ENCODE measurements around the gene TBC1D9. TPM values are rescaled to one million over a fixed set of nuclear protein-coding genes. Genes with fewer than 3 reads are reported as not detected.
A peak's percentile ranks its signal among the peaks of the same experiment; 100 is the strongest.

The TBC1D9 gene
- total RNA-seq, 1 donor from 2014 or later = 42.6 TPM

DNA sequence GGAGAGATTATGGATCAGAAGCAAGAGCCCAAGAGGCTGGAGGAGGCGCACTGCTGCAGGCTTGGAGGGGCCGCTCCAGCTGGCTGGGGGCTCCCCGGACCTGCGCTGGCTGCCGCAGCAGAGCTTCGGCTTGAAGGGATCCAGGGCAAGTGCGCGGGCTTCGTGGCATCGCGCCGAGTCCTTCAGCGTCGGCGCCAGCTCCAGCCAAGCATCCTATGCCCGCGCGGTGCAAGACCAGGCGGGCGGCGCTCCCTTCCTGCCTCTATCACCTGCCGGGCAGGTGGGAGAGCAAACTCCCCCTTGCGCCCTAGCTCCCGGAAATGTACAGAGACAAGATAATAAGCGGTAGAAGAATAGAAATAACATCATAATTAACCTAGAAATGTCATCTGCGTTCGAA lies 176.9 kb downstream of the TBC1D9 start:
- Histone ChIP-seq H3K4me1 (no peaks in the 10 kb centered on the region), H3K9me3 (no peaks in the 10 kb centered on the region), H3K27ac (no peak overlapping the region), H3K4me3 (no peak overlapping the region), H3K36me3 (no peaks in the 10 kb centered on the region), H3K27me3 (ENCODE audit: low read depth) (peaks cover 16% of the 10 kb centered on the region)
- no peak for DNase-seq
- TF ChIP-seq, protein P1, sequence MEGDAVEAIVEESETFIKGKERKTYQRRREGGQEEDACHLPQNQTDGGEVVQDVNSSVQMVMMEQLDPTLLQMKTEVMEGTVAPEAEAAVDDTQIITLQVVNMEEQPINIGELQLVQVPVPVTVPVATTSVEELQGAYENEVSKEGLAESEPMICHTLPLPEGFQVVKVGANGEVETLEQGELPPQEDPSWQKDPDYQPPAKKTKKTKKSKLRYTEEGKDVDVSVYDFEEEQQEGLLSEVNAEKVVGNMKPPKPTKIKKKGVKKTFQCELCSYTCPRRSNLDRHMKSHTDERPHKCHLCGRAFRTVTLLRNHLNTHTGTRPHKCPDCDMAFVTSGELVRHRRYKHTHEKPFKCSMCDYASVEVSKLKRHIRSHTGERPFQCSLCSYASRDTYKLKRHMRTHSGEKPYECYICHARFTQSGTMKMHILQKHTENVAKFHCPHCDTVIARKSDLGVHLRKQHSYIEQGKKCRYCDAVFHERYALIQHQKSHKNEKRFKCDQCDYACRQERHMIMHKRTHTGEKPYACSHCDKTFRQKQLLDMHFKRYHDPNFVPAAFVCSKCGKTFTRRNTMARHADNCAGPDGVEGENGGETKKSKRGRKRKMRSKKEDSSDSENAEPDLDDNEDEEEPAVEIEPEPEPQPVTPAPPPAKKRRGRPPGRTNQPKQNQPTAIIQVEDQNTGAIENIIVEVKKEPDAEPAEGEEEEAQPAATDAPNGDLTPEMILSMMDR (IDR thresholded peaks at IDR 0.05) = no peak
- intact Hi-C loops (cut with DNase I) = no loop called here
- peak in 1 of 2 donors; percentile 27 for ATAC-seq

DNA sequence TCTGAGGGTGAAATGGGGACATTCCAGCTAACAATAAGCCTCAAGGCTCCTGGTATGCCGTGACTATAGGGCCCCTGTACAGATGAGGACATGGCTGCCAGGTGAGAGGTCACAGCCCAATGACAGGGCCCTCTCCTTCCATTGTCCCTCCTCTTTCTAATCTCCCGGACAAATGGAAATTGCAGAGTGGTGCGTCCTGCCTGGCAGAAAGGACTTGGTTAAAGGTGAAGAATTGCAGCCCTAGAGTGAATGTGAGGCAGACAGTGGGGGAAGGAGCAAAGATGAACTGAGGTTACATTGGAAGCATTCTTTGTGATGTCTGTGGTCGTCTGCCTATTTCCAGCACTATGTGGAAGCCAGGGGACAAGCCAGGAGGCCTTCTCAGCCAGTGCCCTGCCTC lies 180.7 kb downstream of the TBC1D9 start:
- TF ChIP-seq, protein P1 (IDR thresholded peaks at IDR 0.05) = no peak
- Histone ChIP-seq H3K9me3 (no peaks in the 10 kb centered on the region), H3K27ac (no peak overlapping the region), H3K4me1 (no peaks in the 10 kb centered on the region), H3K4me3 (no peak overlapping the region), H3K36me3 (no peaks in the 10 kb centered on the region), H3K27me3 (ENCODE audit: low read depth) (peaks cover 15% of the 10 kb centered on the region)
- no peak for DNase-seq
- intact Hi-C loops (cut with DNase I) = no loop called here
- ATAC-seq = no peak

DNA sequence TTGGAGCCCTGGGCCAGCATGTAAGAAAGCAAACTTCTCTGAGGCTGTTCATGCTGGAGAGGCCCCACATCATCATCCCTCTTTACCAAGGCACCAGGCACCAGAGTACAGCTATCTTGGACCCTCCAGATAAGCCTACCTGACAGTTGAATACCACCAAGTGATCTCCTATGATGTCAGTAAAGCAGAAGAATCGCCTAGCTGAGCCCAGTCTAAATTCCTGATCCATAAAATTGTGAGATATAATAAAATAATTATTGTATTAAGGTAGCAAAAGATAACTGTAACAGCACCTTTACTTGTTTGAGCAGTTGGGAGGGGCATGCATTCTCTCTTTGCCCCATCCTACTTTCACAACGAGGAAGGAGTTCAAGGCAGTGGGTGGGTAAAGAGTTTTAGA lies 184.6 kb downstream of the TBC1D9 start:
- TF ChIP-seq, protein P1 (IDR thresholded peaks at IDR 0.05) = no peak
- H3K27me3 ChIP-seq (ENCODE audit: low read depth) = peaks cover 38% of the 10 kb centered on the region
- no peak for DNase-seq
- no peaks in the 10 kb centered on the region for H3K9me3 ChIP-seq
- intact Hi-C loops (cut with DNase I) = no loop called here
- H3K4me1 ChIP-seq = peaks cover 21% of the 10 kb centered on the region
- no peak overlapping the region for H3K27ac ChIP-seq
- no peak overlapping the region for H3K4me3 ChIP-seq
- ATAC-seq = no peak
- no peaks in the 10 kb centered on the region for H3K36me3 ChIP-seq

Other genes starting within 250 kb of the TBC1D9 start
- 22.8 TPM for gene ELMOD2, start 232.2 kb downstream of the TBC1D9 start, total RNA-seq
- gene UCP1, start 187.4 kb downstream of the TBC1D9 start, total RNA-seq = not detected

All from lower lobe of right lung (tissue), 2 donors.